Gastrocnemius medialis (tissue), 4 donors: Measurements from ENCODE around the gene THSD4. TPM values are rescaled to one million over a fixed set of nuclear protein-coding genes. Genes with fewer than 3 reads are reported as not detected.

Experiments
- ATAC-seq, 2 donors: fragments of 150-250 bp; one replicate each; pipeline ENCODE4 v1.9.1; 2016
- DNase-seq, 2 donors: peaks; one replicate each; pipeline ENCODE4 v3.0.0-alpha.2; 2019
- H3K27ac ChIP-seq, 4 donors: fragments of 200-600 bp; sonication (generic); 1 replicate in 1 of 4; 2 replicates in 3 of 4; pipeline ENCODE4 v1.5.1; 2016 to 2018; ENCODE audit warnings: mild to moderate bottlenecking in 2 of 4, moderate library complexity in 1 of 4
- H3K27me3 ChIP-seq, 3 donors: fragments of 200-600 bp; sonication (generic) in 2 of 3; 1 replicate in 1 of 3; 2 replicates in 2 of 3; pipeline versions ENCODE4 v1.5.1 to v1.6.0; 2016 to 2019; ENCODE audit warnings: mild to moderate bottlenecking in 1 of 3, moderate library complexity in 1 of 3
- H3K36me3 ChIP-seq, 2 donors: fragments of 200-600 bp; sonication (generic) in 1 of 2; one replicate each; pipeline ENCODE4 v1.5.1; 2017 to 2018
- H3K4me1 ChIP-seq, 2 donors: fragments of 200-600 bp; sonication (generic) in 1 of 2; one replicate each; pipeline ENCODE4 v1.5.1; 2016 to 2017; ENCODE audit warnings: mild to moderate bottlenecking in 2 of 2
- H3K4me3 ChIP-seq, 4 donors: fragments of 200-600 bp; sonication (generic) in 3 of 4; 1 replicate in 1 of 4; 2 replicates in 3 of 4; pipeline ENCODE4 v1.5.1; 2016 to 2019; ENCODE audit warnings: mild to moderate bottlenecking in 2 of 4
- H3K9me3 ChIP-seq, 3 donors: fragments of 200-600 bp; sonication (generic) in 2 of 3; 1 replicate in 1 of 3; 2 replicates in 2 of 3; pipeline ENCODE4 v1.5.1; 2016 to 2019
- POLR2A ChIP-seq, 2 donors: fragments of 450-650 bp; IDR thresholded peaks; one replicate each; pipeline ENCODE4 v1.6.1; 2017; ENCODE audit warnings: antibody characterized with exemption in 2 of 2, mild to moderate bottlenecking in 2 of 2, moderate library complexity in 2 of 2
- in situ Hi-C, 4 donors: fragments of 200-750 bp; cut with MboI; loops; one replicate each; pipeline versions ENCODE4 v1.15.0 to v1.8.0; 2017; ENCODE audit warnings: low sequenced_read_pairs in 4 of 4
- intact Hi-C: fragments of 100-400 bp; cut with DNase I; formaldehyde crosslinking; loops from one replicate; pipeline ENCODE4 v1.15.1; 2023; ENCODE audit warnings: low total_unique reads
- total RNA-seq, 4 donors: library from RNA; depleted of rRNA; stranded (reverse); fragments of >200 nt; gene quantifications; one replicate each; pipeline versions ENCODE4 v1.1.0 to v1.2.3, GENCODE V29; 2016
- TF ChIP-seq, protein P1 (sequence below), 5 experiments: fragments of 450-650 bp in 3 of 5; fragments of 200-600 bp in 2 of 5; sonication (generic) in 2 of 5; IDR thresholded peaks in 4 of 5; conservative IDR thresholded peaks in 1 of 5; 1 replicate in 4 of 5; 2 replicates in 1 of 5; pipeline ENCODE4 v1.5.1; 2016 to 2019; ENCODE audit warnings: antibody characterized with exemption in 5 of 5, mild to moderate bottlenecking in 3 of 5, moderate library complexity in 3 of 5

The THSD4 gene
- total RNA-seq, 4 donors from 2014 or later = 0.35 to 3.1 (median 0.60) TPM

DNA sequence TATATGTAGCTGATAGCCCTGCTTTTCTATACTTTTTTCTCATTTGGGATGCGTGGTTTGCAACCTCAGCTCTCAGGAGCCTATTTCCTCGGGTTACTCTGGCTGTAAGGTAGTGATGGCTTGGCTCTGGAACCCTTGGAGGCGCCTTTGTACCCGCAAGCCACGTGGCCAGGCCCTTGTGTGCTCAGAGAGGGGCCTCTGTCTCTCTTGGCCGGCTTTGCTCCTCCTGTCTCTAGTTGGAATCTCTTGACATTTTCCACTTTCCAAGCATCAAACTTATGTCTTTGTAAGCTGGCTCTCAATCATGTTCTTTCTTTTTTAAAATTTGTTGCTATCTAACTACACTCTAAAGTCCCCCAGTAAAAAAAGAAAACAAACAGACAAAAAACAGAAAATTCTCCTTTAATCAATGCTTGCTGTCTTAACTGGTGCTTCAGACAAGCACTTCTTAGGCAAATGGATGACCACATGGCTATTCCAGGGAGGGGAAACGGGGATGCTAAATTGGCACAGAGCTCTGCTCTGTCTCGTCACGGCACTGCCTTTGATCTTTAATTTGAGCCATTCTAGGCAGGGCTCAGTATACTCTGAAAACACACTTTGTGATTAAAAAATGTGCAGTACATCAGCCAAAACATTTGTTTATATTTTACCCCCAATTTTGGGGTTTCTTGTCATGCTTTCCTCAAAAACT lies 514.7 kb downstream of the THSD4 start:
- Histone ChIP-seq H3K4me3 (no peak overlapping the region), H3K9me3 (no peaks in the 10 kb centered on the region), H3K27ac (no peak overlapping the region), H3K27me3 (no peaks in the 10 kb centered on the region), H3K4me1 (peaks cover 0 to under 1% of the 10 kb centered on the region in 2 donors), H3K36me3 (no peaks in the 10 kb centered on the region)
- in situ Hi-C loops (no loop called here), intact Hi-C loops (no loop called here)
- TF ChIP-seq, protein P1, sequence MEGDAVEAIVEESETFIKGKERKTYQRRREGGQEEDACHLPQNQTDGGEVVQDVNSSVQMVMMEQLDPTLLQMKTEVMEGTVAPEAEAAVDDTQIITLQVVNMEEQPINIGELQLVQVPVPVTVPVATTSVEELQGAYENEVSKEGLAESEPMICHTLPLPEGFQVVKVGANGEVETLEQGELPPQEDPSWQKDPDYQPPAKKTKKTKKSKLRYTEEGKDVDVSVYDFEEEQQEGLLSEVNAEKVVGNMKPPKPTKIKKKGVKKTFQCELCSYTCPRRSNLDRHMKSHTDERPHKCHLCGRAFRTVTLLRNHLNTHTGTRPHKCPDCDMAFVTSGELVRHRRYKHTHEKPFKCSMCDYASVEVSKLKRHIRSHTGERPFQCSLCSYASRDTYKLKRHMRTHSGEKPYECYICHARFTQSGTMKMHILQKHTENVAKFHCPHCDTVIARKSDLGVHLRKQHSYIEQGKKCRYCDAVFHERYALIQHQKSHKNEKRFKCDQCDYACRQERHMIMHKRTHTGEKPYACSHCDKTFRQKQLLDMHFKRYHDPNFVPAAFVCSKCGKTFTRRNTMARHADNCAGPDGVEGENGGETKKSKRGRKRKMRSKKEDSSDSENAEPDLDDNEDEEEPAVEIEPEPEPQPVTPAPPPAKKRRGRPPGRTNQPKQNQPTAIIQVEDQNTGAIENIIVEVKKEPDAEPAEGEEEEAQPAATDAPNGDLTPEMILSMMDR (IDR thresholded peaks at IDR 0.05 in 4 of 5, conservative IDR thresholded peaks at IDR 0.05 in 1 of 5) = no peak
- TF ChIP-seq POLR2A (IDR thresholded peaks at IDR 0.05) = no peak
- DNase-seq (no peak), ATAC-seq (no peak)

DNA sequence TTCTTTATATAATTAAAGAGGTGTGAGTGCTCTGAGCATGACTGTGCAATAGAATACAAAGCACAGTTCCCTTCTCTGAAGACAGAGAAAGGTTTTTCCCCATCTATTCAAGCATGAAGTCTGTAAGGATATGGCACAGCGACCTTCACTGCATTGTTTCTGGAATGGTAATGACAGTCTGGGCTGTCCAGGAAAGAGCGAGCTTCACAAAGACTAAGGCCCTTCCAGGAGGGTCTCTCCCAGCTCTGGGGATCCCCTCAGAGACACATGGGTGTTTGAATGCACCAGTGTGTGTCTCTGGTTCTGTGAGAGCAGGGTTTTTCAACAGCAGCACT lies 515.2 kb downstream of the THSD4 start:
- Histone ChIP-seq H3K27ac (no peak overlapping the region), H3K9me3 (no peaks in the 10 kb centered on the region), H3K27me3 (no peaks in the 10 kb centered on the region), H3K36me3 (no peaks in the 10 kb centered on the region), H3K4me1 (peaks cover 0 to 3% of the 10 kb centered on the region in 2 donors), H3K4me3 (no peak overlapping the region)
- no peak for TF ChIP-seq POLR2A (IDR thresholded peaks at IDR 0.05)
- TF ChIP-seq, protein P1 (IDR thresholded peaks at IDR 0.05 in 4 of 5, conservative IDR thresholded peaks at IDR 0.05 in 1 of 5) = no peak
- in situ Hi-C loops (no loop called here), intact Hi-C loops (no loop called here)
- ATAC-seq (no peak), DNase-seq (no peak)

DNA sequence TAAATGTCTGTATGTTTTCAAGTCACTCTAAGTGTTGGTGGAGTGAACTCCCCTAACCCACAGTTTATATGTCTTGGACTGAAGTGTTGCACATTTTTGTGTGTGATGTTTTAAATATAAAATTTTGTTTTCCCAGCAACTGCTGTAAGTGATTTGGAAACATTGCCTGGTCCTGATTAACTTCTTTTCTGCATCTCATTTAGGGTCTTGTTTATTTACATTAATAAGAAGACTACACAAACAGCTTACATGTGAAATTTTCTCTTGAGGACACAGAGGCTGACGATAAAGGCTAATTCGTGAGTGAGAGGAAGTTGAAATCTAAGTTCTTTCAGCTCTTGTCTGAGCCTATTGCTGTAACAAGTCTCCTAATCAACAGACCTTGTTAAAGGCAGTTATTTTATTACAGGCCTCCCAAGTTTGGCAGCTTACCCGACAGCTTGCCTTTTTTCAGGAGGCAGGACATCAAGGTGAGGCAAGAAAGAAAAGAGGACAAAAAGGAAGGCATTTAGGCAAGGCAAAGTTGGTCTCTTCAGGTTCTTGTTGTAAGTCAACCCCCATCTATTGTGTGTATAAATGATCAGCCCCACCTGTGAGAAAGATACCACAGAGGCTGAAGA lies 517.4 kb downstream of the THSD4 start:
- H3K4me1 ChIP-seq = peaks cover 0 to 3% of the 10 kb centered on the region in 2 donors
- in situ Hi-C loops (no loop called here), intact Hi-C loops (no loop called here)
- H3K36me3 ChIP-seq = no peaks in the 10 kb centered on the region
- DNase-seq (no peak), ATAC-seq (no peak)
- no peaks in the 10 kb centered on the region for H3K27me3 ChIP-seq
- no peaks in the 10 kb centered on the region for H3K9me3 ChIP-seq
- no peak overlapping the region for H3K27ac ChIP-seq
- no peak overlapping the region for H3K4me3 ChIP-seq
- TF ChIP-seq, protein P1 (IDR thresholded peaks at IDR 0.05 in 4 of 5, conservative IDR thresholded peaks at IDR 0.05 in 1 of 5) = no peak
- no peak for TF ChIP-seq POLR2A (IDR thresholded peaks at IDR 0.05)

DNA sequence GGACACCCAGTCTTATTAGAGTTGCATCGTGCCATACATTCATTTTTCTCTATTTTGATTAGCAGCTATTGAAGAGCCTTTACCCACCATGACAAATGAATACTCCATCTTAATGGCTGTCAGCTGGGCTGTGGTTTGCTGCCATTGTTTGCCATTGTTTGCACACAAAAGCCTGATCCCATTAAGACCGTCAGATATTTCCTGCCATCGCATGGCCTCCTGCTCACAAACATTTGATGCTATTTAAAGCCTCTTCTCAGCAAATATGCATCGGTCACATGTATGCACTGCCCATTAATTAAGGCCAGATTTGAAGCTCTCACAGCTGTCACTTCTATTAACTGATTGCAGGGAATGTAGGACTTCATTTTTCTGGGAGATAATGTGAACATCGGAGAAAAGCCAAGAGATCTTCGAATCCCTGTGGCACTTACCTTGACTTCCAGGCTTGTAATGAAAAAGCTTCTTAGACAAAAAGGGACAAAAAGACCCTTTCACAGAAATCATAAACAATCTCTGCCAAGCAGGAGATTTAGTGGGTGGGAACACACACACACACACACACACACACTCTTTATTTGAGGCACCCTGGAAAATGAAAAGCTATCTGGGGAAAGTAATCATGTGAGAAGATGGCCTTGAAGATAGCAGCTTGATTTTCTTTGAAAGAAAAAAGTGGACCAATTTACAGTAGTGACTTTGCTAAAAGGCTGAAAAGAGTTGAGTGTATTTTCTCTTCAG lies 519.7 kb downstream of the THSD4 start:
- DNase-seq (no peak), ATAC-seq (no peak)
- intact Hi-C loops (no loop called here), in situ Hi-C loops (no loop called here)
- H3K36me3 ChIP-seq = no peaks in the 10 kb centered on the region
- no peak overlapping the region for H3K4me3 ChIP-seq
- TF ChIP-seq POLR2A (IDR thresholded peaks at IDR 0.05) = no peak
- TF ChIP-seq, protein P1 (IDR thresholded peaks at IDR 0.05 in 4 of 5, conservative IDR thresholded peaks at IDR 0.05 in 1 of 5) = no peak
- H3K4me1 ChIP-seq = peaks cover 0 to 3% of the 10 kb centered on the region in 2 donors
- H3K27ac ChIP-seq = no peak overlapping the region
- no peaks in the 10 kb centered on the region for H3K27me3 ChIP-seq
- no peaks in the 10 kb centered on the region for H3K9me3 ChIP-seq
